Aortic smooth muscle cell (primary cell): ENCODE data around the gene IL13RA2. TPM values are rescaled to one million over a fixed set of nuclear protein-coding genes. Genes with fewer than 3 reads are reported as not detected.

Experiments used
- total RNA-seq: library from RNA; depleted of rRNA; stranded (reverse); fragments of >200 nt; gene quantifications from 2 replicates; pipeline ENCODE4 v1.2.3, GENCODE V29; 2014

Gene IL13RA2
- total RNA-seq, result 171 and 451 TPM in 2 replicates

DNA sequence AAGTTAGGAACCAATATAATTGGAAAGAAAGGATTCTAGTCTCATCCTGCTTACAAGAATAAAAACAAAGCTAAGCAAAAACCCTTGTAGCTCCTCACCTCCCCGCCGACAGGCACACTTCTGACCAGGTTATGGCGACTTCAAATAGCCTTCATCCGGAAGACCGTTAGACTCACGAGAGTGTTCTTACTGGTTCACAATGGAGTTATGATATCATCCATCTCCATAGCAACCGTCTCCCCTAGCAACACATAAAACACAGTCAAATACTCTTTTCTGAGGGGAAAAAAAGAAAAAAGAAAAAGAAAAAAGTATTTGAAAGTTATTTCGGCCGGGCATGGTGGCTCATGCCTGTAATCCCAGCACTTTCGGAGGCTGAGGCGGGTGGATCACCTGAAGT is at the start of gene IL13RA2:
Gene IL13RA2, minus strand, starts transcription at position 162 of the 400 bp plus-strand sequence. CDS start 347 bp downstream, outside the sequence.

Other genes with a start within 250 kb of the IL13RA2 start
- not detected in 2 replicates for gene RBMXL3, start 171.8 kb upstream of the IL13RA2 start, total RNA-seq
- gene LRCH2, start 216.5 kb upstream of the IL13RA2 start, total RNA-seq, result 4.9 and 6.8 TPM in 2 replicates